Measurements from ENCODE around the gene STC2.

The STC2 gene

GRCh38 chr5:173329491-173330337 is 1.5 kb upstream of the STC2 start:
- no peak for DNase-seq (ENCODE audit: low spot score)

DNA sequence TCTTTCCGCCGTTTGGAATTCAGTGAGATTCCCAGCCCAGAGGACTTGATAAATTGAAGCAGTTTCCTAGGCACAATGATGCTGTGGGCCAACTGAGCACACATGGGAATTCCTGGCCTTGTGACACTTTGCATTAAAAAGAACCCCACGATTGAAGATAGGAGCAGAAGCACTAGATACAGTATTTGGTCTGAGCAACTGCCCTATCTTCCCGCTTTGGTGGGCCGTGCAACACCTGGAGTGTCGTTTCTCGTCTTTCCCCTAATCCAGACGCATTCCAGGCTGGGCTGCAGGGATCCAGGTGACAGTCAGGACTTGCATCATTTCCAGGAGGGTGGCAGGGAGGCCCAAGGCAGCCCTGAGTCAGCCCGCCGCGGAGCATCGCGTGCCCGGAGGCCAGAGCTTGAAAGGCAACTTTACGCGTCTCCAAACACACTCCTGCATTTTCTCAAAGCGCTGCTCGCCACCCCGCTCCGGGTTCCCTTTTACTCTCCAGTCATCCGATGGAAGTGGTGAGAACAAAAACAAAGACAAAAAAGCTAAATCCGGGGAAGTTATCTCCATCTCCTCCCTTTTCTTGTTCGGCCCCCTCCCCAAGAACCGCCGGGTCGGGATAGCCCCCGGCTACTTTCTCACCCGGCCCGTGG is 753 bp upstream of the STC2 start:
- DNase-seq (ENCODE audit: low spot score) = no peak

DNA sequence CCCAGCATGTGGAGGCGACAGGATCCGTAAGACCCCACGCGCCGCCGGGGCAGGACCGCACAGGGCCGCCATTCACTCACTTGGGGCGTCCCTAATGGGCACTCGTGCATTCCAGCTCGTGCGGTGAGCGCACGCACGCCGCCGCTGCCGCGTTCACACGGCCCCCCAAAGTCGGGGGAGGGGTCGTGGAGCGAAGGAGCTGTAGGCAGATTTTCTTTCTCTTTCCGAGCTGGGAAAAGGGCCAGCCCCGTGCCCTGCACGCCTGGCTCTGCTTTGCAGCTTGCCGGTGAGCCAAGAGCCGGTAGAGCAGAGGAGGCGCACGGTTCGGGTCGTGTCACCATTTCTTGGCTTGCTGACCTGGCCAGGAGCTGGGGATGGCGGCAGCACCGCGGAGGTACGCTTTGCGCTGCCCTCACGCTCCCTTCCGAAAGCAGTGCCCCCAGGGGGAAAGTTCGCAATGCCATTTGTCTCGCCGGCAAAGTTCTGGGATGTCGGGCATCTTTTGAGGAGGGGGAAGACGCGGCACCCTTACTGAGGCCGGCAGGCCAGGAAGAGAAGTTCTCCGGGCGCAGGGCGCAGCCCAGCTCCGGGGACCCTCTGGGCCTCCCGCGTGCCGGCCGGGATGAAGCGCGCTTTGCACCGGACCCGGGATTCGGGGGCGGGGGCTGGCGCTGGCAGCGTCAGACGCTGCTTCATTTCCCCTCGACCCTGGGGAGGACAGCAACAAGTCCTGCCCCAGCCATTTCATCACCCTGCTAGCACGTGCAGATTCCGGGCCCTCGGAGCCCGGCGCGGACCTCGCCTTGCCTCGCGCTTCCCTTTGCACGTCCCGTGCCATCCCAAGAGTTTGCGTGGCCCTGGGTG is 898 bp downstream of the STC2 start:
- DNase-seq (ENCODE audit: low spot score) = no peak

- no peak for DNase-seq (ENCODE audit: low spot score)
These were observed 1.7 kb downstream of the STC2 start for GRCh38 chr5:173326501-173326960.

DNA sequence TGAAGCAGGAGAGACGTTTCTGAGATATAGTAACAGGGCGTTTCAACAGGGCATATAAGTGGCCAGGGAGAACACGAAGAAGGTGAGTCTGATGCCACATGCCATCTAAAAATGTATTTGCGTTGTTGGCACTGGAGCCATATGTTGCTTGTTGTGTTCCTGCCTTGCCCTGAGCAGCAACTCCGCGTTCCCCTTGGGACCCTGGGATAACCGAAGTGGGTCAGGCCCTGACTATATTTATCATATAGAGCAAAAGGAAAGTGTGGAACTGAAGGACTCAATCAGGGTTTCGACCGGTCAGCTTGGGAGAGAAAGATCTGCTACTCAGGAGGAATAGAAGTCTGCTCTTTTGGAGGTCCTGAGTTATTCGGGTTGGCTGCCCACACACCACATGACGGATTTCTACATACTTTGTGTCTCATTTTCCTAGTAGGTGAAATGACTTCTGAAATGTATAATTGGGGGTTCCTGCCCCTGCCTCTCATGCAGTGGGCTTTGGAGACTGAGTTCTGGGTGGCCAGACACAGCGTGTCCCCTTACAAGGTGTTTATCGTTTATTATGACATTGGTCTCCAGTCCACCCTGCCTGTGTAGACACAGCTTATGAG is 3.0 kb downstream of the STC2 start:
- no peak for DNase-seq (ENCODE audit: low spot score)

DNA sequence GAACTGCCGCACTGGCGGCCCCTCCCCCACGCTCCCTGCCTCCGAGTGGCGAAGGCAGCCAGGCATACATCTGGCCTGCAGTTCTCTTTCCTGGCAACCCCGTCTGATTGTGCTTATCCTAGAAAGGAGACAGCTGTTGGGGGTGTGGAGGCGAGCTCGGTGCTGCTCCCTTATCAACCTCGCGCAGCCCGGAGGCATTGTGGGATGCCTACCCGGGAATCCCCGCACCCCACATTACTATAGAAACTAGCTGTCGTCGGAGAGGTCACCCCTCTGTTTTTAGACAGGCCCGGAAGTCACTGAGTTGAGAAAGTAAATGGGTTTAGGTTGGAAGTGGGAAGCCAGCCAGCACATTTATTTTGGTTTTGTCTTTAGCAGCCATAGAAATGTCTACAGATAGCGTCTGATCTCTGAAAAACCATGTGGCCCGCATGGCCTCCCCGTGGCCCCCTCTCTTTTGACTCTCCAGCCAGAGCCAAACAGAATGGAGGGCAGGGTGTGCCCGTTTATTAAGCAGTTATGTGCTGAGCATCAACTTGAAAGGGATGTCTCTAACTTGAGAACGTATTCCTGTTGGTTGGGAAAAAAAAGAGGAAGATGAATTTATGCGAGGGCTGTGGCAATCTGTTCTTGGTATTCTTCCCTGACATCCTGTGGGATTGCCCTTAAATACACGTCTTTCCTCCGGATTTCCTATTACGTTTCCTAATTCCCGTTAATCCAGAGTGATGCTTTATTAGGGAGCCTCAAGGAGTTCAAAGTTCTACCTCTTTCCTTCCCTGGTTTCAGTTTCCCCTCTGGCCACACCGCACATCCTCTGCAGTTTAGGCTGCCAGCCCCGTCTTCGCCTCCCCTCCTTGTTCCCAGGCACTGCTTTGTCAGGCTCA is 3.9 kb downstream of the STC2 start:
- no peak for DNase-seq (ENCODE audit: low spot score)

- DNase-seq (ENCODE audit: low spot score) = no peak
These were observed 4.5 kb downstream of the STC2 start for GRCh38 chr5:173323799-173324114.

- no peak for DNase-seq (ENCODE audit: low spot score)
These were observed 5.0 kb downstream of the STC2 start for GRCh38 chr5:173323106-173323798.

DNA sequence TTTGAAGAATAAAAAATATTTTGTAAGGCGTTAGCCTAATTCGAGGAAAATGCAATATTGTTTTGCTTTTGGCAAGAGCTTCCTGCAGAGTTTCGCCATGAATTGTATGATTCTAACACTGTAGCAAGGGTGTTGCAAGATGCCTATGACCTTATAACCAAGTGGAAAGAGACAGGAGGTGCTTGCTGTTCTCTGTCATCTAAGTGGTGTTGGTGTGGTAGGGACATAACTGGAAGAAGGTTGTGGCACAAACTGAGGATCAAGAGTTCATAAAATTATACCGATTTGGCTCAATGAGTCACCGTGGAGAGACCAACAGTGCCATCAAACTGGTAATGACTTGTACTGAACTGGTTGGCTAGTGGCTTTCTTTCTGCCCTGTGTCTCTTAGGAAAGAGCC is 6.3 kb downstream of the STC2 start:
- no peak for DNase-seq (ENCODE audit: low spot score)

DNA sequence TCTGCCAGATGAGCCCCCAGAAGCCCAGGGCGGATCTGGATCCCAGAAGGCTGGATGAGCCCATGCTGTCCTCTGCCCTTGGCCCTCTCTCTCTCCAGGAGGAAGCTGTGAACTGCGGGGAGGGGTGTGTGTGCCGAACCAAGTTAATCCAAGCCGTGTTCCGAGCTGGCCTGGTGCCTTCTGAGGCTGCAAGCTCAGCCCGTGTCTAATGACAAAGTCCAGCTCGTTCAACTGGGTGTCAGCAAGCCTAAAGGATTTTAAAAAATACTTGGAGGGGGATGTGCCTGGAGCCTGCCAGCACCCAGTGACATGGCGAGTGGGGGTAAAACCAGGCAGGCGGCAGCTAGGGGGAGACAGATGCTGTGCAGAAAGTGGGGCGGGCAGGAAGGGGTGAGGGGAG is 8.0 kb downstream of the STC2 start:
- no peak for DNase-seq (ENCODE audit: low spot score)

GRCh38 chr5:173319646-173320045 is 8.6 kb downstream of the STC2 start:
- DNase-seq (ENCODE audit: low spot score) = no peak

GRCh38 chr5:173318881-173319620 is 9.2 kb downstream of the STC2 start:
- DNase-seq (ENCODE audit: low spot score) = no peak

- no peak for DNase-seq (ENCODE audit: low spot score)
These were observed 9.9 kb downstream of the STC2 start for GRCh38 chr5:173318330-173318729.

DNA sequence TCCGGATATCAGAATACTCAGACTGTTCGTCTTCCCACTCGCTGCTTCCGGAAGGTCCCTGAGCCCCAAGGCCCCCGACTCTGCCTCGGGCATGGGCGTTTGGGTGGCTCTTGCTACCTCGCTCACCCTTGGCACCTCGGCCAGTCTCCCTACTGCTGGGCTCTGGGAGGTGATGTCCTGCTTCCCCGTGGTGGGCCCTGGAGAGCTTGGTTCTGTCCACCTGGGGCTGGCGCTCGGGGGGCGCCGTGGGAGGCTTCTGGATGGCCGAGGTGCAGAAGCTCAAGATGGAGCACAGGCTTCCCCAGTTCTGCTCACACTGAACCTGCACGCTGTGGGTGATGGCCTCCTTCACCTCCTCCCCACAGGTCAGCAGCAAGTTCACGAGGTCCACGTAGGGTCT is 10.4 kb downstream of the STC2 start:
- no peak for DNase-seq (ENCODE audit: low spot score)

DNA sequence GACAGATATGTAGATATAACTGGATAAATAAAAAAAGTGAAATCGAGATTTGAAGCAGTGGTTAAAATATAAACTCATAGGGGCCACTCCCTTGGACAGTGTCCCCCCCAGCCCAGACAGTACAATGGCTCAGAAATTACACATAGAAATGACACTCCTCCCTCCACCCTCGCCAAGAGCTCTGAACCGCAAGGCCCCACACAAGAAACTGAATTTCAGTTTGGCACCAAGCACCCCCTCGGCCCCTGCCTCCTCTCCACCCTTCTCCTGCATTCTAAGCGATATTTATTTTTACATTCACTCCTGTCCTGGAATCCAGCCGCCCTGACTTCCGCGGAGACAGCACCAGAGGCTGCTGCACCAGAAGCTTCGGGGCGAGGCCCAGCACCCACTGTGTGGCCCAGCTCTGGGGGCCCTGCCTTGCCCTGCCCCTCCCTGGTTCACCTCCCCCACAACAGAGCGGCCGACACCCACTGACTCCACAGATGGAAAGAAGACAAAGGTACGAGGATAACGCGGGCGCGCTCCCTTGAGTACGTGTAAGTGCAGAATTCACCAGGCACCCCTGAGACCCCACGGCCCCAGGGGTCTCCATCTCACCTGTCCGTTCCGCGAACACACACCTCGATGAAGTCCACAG is 11.0 kb downstream of the STC2 start:
- no peak for DNase-seq (ENCODE audit: low spot score)

DNA sequence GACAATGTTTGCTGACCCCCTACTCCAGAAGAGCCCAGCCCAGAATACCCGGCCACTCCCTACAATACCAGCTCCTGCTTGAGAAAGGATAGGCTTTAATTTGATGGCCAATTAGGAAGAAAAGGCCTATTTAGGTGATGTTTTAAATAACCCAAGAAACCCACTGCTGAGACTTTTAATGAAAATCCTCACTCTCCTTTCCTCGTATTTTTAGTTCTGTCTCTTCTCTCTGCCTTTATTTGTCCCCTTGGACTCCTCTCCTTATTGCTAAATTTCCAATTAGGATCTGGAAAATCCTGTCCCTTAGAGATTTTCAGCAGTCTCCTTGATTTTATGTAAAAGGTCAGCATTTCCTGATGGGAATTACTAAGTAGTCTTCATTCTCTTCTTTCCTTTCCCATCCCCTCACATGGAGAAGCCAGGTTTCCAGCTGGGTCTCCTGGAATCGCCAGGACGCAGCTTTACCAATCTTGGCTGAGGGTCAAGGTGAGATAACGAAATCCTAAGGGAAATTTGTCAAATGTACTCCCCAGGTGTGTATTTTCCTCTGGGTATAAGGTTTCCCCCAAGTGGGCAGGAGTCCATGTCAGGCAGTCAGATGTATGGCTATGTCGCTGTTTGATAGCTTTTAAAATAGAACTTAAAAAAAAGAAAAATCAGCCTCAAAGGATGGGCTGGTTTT is 11.7 kb downstream of the STC2 start:
- DNase-seq (ENCODE audit: low spot score) = no peak

GRCh38 chr5:173315495-173316338 is 12.5 kb downstream of the STC2 start:
- DNase-seq (ENCODE audit: low spot score) = no peak

Measured in CD4-positive, alpha-beta T cell treated with Interleukin-6 at 100 ng/mL for 8 hours (primary cell).